NCI-H1048 (cell line): ENCODE measurements around the gene WDR4.
"Not testable (repeated sequence)": the region's sequence is repeated elsewhere in the genome, so short reads cannot be mapped to it uniquely, and the experiment has no call there.

ENCODE experiments used
- DNase-seq: peaks from one replicate; lab custom pipeline; 2025; lab: John Stamatoyannopoulos, UW

Gene WDR4, protein sequence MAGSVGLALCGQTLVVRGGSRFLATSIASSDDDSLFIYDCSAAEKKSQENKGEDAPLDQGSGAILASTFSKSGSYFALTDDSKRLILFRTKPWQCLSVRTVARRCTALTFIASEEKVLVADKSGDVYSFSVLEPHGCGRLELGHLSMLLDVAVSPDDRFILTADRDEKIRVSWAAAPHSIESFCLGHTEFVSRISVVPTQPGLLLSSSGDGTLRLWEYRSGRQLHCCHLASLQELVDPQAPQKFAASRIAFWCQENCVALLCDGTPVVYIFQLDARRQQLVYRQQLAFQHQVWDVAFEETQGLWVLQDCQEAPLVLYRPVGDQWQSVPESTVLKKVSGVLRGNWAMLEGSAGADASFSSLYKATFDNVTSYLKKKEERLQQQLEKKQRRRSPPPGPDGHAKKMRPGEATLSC

DNA sequence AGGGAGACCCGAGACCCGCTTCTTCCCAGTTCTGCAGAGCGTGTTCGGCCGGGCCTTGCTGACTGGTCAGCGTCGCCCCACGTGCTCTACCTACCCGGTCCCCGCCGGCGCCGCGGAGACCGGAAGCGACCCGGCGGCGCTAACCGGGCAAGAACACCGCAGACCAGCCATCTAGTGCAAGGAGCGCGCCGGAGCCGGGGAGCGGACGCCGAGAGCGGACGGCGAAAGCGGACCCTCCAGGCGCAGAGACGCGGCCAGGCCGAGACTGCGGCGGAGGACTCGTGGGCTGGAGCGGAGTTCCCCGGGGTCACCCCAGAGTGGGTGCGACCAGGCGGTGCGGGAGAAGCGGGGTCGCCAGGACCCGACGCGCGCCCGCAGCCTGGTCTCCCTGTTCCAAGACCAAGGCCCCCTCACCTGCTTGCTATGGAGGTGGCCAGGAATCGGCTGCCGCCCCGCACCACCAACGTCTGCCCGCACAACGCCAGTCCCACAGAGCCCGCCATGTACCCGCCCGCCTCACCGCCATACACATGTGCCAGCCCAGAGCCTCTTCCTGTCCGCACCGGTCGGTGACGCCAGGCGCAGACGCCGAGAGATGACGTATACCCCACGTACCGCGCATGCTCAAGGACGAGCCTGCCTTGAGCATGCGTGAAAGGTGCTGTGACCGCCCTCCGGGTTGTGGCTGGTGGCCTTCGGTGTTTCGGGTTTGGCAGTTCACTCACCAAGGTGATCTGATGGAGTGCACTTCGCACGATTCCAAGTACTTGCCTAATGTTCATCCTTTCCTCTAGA is at the start of gene WDR4:
Gene WDR4, minus strand, starts transcription at position 547 of the 795 bp plus-strand sequence. Its CDS starts 44 bp downstream, at position 503.
- DNase-seq: peak; percentile 96

DNA sequence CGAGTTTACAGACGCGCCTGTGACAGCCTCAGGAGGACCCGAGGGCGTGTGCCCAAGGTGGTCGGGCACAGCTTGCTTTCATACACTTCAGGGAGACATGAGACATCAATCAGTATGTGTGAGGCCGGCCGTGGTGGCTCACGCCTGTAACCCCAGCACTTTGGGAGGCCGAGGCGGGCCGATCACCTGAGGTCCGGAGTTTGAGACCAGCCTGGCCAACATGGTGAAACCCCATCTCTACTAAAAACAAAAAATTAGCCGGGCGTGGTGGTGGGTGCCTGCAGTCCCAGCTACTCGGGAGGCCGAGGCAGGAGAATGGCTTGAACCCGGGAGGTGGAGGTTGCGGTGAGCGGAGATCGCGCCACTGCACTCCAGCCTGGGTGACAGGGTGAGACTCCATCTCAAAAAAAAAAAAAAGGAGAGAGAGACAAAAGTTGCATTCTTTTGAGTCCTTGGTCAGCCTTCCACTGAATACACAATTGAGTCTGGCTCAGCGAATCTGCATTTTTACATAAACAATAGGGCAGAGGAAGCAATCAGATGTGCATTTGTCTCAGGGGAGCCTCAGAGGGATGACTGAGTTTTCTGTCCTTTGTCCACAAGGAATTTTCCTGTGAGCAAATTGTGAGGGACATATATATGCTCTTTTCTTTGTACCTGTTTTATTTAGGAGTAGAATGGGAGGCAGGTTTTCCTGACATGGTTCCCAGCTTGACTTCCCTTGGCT is 48.3 kb upstream of the WDR4 start:
- DNase-seq: not testable (repeated sequence)

DNA sequence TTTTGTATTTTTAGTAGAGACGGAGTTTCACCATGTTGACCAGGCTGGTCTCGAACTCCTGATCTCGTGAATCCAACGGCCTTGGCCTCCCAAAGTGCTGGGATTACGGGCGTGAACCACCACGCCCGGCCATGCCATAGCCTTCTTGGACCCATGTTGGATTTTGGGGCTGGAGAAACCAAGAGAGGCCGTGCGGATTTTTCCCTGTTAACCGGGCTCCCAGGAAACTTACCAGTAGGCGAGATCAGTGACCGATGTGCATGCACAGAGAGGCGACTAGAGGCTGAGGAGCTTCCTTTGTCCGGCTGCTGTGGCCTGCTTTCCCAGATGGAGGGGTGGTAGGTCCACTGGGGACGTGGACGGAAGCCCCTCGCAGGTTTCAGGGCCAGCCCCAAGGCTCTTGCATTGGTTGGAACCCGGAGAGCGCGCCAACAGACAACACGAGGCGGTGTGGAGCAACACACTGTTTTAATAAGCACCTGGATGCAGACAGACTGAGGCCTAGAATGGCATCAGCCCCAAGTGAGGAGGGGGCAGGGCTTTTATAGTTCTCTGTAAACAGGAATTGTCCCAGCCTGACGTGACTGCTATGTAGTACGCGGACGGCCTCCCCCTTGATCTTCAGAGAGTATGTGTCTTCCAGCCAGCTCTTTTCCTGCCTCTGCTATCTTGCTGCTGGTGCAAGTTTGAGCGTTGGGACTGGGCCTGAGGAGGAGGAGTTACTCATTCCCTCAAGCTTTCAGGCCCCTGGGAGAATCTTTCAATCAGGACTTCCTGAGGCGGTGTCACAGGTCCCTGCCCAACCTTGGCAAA is 46.0 kb upstream of the WDR4 start, which contains the start of gene ERVH48-1:
Gene ERVH48-1, minus strand, starts transcription at position 517 of the 813 bp plus-strand sequence. CDS start 6,624 bp downstream, outside the sequence.
- no peak for DNase-seq

GRCh38 chr21:42924433-42924751 is 45.1 kb upstream of the WDR4 start:
- no peak for DNase-seq

GRCh38 chr21:42923553-42924432 is 44.5 kb upstream of the WDR4 start:
- DNase-seq: peak; percentile 88

- DNase-seq: no peak
These were observed 43.6 kb upstream of the WDR4 start for GRCh38 chr21:42922918-42923317.

DNA sequence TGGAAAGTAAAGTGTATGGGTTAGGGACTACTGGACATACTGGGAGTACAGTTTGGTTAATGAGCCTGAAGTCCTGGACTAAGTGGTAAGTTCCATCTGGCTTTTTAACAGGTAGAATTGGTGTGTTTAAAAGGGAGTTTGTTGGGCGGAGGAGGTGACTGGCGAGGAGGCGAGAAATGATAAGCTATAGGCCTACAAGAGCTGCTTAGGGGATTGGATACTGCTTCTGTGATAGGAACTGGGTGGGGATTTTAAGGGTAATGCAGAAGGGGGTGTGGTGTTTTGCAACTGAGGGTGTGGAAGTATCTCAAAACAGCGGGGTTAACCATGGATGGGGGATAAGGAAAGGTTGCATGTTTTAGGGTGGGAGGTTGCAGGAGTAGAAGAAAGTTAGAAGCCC is 42.6 kb upstream of the WDR4 start:
- no peak for DNase-seq

DNA sequence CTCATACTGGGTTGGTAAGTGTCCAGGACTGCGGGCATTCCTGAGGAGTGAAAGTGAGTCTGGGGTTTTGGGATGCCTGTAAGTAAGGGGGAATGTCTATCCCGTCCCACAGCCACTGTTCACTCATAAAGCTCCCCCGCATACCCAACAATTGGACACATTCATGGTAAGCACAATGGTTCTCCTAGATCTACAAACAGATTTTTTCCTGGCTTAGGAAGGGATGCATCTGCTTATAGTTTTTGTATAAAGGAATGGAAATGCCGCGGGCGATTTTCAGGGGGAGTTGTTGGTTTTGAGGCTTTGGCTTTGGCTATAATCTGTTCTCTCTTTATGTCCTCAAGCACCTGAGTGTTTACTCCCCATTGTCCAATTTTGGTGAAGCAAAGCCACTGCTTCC is 39.0 kb upstream of the WDR4 start:
- no peak for DNase-seq

GRCh38 chr21:42913476-42913875 is 34.1 kb upstream of the WDR4 start:
- no peak for DNase-seq

- not testable (repeated sequence) for DNase-seq
These were observed 32.6 kb upstream of the WDR4 start for GRCh38 chr21:42911920-42912319.

GRCh38 chr21:42908484-42908883 is 29.1 kb upstream of the WDR4 start:
- not testable (repeated sequence) for DNase-seq

- no peak for DNase-seq
These were observed 26.9 kb upstream of the WDR4 start for GRCh38 chr21:42906233-42906632.

- no peak for DNase-seq
These were observed 25.9 kb upstream of the WDR4 start for GRCh38 chr21:42905195-42905594.

DNA sequence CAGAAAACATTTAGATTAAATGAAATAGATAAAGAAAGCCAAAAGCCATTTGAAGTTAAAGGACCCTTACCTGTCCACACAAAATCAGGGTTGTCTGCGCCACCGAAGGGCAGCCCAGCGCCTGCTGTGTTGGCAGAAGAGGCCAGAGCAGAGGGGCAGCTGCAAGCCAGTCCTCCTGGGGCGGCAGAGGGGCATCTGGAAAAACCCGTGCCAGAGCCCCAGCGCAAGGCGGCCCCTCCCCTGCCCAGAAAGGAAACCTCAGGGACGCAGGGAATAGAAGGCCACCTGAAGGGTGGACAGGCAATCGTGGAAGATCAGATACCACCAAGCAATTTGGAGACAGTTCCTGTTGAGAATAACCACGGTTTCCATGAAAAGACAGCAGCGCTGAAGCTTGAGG is 24.5 kb upstream of the WDR4 start:
- DNase-seq: no peak

DNA sequence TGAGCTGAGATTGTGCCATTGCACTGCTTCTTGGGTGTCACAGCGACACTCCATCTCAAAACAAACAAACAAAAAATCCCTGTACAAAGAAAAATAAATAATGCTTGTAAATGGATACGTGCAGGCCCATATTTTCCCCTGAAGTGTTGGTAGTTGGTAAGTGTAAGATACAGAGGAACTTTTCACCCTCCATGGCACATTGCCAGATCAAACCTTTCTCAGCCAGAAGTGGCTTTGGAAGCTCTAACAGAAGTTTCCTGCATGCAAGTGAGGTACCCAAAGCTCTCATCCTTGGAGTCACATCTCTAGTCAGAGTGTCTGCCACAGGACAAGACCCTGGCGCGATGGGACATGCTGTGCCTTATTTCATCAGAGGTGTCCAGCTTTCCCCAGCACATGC is 21.1 kb upstream of the WDR4 start:
- no peak for DNase-seq

DNA sequence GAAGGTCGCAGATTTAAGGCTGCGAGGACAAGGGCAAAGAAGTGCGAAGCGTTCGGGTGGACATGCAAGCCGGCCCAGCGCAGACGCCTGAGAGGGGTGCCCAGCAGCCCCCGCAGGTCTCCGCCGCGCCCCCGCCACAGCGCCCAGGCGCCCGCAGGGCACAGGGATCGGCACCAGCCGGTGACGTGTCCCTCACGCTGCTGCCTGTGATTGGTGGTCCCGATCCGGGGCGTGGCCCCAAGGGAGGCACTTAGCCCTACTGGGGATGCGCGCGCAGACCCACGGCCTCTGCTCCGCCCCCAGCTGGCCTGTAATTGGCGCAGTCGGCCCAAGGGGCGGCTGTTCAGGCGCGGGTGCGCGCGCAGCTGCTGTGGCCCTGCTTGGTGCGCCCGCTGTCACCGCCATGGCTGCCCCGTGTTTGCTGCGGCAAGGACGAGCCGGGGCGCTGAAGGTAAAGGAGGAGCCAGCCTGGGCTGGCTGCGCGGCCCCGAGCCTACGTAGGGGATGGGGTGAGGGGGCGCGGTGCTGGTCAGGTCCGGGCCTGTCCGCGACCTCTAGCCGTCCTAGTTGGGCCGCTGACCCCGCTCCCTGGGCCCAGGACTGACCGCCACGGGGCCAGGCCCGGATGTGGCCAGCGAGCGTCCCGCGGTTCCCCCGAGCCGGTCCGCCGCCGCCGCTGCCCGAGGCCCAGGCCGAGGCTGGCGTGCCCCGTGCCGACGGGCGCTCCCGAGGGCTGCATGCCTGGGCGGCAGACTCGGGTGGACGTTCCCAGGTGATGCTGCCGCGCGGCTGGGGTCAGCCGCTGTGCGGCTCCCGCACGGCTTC is 13.8 kb upstream of the WDR4 start, which contains the start of gene NDUFV3:
Gene NDUFV3, plus strand, starts transcription at position 379 of the 825 bp plus-strand sequence. Its CDS starts 25 bp downstream, at position 404.
- peak; percentile 98 for DNase-seq

GRCh38 chr21:42892582-42892930 is 13.2 kb upstream of the WDR4 start:
- no peak for DNase-seq

DNA sequence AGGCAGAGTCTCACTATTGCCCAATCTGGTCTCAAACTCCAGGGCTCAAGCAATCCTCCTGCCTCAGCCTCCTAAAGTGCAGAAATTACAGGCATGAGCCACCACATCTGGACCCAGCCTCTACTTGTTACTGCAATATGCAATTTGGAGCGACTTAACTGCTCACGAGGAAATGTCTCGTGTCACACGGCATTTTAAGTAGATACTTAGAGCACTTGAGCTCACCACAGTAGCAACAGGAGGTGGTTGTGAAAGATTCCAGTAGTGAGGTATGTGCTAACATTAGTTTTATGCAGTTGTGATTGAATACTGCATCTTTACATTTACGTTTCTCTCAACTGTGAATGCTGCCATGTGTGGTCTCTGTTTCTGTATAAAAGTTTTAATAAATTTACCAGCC is 8.0 kb upstream of the WDR4 start:
- DNase-seq: no peak

- no peak for DNase-seq
These were observed 4.6 kb upstream of the WDR4 start for GRCh38 chr21:42883921-42884320.

DNA sequence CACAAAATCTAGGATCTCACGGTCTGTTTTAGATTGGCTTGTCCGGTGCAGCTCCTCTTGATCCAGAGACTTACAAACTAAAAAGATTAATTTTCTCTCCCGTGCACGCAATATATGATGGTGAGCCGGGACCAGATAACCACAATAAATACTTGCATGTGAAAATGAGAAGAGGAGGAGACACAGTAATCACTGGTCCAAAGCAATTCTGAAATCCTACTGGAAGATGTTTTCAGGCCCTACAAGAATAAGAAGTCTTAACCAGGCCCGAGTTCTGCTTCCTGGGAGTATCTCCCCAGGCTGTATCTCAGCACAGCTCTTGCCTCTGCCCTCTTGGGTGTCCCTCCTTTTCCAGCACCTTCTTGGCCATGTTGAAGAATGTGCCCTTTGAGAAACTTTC is 1.0 kb upstream of the WDR4 start:
- DNase-seq: no peak
